Fibroblast of skin of right biceps (primary cell): Measurements from ENCODE around the gene PCDHGB6.
"Not testable (repeated sequence)": the region's sequence is repeated elsewhere in the genome, so short reads cannot be mapped to it uniquely, and the experiment has no call there.

Experiments used
- DNase-seq: peaks from one replicate; pipeline ENCODE4 v3.0.0-alpha.2; 2013

Gene PCDHGB6

GRCh38 chr5:141419074-141419880 lies 11.5 kb downstream of the PCDHGB6 start:
- DNase-seq, result no peak

DNA sequence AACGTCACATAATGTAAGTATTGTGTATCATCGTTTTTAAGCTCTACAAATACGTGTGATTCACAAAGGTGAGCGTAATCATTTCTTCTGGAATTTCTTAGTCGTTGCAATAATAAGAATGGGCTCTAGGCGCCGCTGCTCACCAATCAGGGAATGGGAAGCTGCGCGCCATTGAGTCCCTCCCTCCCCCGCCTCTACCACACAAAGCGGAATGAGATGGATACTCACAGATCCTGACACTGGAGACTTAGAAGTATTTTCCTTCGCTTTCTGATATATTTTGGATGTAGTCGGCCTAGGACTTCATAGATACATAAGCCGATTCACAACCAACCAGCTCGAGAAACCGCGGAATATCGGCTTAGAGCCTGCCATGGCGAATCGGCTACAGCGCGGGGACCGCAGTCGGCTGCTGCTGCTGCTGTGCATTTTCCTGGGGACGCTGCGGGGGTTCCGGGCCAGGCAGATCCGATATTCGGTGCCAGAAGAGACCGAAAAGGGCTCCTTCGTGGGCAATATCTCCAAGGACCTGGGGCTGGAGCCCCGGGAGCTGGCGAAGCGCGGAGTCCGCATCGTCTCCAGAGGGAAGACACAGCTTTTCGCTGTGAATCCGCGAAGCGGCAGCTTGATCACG lies 13.2 kb downstream of the PCDHGB6 start, which contains the start of gene PCDHGA11:
PCDHGA11 (plus strand) TSS at position 197 of the 634 bp plus-strand sequence; CDS start at position 374, 177 bp downstream.
- DNase-seq, result peak; percentile 79

DNA sequence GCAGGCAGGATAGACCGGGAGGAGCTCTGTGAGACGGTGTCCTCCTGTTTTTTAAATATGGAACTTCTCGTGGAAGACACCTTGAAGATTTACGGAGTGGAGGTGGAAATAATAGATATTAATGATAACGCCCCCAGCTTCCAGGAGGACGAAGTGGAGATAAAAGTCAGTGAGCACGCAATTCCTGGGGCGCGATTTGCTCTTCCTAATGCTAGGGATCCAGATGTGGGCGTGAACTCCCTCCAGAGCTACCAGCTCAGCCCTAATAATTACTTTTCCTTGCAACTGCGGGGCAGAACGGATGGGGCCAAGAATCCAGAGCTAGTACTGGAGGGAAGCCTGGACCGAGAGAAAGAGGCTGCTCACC lies 13.7 kb downstream of the PCDHGB6 start:
- no peak for DNase-seq

DNA sequence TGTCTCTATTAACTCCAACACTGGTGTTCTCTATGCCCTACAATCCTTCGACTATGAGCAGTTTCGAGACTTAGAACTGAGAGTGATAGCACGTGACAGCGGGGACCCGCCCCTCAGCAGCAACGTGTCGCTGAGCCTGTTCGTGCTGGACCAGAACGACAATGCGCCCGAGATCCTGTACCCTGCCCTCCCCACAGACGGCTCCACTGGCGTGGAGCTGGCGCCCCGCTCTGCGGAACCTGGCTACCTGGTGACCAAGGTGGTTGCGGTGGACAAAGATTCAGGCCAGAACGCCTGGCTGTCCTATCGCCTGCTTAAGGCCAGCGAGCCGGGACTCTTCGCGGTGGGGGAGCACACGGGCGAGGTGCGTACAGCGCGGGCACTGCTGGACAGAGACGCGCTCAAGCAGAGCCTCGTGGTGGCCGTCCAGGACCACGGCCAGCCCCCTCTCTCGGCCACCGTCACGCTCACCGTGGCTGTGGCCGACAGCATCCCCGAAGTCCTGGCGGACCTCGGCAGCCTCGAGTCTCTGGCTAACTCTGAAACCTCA lies 15.0 kb downstream of the PCDHGB6 start:
- DNase-seq, result no peak

DNA sequence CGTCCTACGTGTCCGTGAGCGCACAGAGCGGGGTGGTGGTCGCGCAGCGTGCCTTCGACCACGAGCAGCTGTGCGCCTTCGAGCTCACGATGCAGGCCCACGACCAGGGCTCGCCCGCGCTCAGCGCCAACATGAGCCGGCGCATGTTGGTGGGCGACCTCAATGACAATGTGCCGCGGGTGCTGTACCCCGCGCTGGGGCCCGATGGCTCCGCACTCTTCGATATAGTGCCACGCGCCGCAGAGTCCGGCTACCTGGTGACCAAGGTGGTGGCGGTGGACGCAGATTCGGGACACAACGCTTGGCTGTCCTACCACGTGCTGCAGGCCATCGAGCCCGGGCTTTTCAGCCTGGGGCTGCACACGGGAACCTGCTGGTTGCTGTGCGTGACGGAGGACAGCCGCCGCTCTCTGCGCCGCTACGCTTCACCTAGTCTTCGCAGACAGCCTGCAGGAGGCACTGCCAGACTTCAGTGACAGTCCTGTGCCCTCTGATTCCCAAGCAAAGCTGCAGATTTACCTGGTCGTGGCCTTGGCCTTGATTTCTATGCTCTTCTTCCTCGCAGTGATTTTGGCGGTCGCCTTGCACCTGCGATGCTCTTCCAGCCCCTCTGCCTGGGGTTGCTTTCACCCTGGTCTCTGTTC lies 20.1 kb downstream of the PCDHGB6 start:
- no peak for DNase-seq

GRCh38 chr5:141430332-141431113 lies 22.7 kb downstream of the PCDHGB6 start, which contains the start of gene PCDHGA12:
TSS of gene PCDHGA12 (plus strand) at chr5:141430507. CDS start at chr5:141430760, 253 bp downstream.
- DNase-seq, result peak; percentile 95

GRCh38 chr5:141431286-141431685 lies 23.5 kb downstream of the PCDHGB6 start:
- DNase-seq, result peak; percentile 62

- not testable (repeated sequence) for DNase-seq
Observed at GRCh38 chr5:141432308-141432707, 24.5 kb downstream of the PCDHGB6 start.

DNA sequence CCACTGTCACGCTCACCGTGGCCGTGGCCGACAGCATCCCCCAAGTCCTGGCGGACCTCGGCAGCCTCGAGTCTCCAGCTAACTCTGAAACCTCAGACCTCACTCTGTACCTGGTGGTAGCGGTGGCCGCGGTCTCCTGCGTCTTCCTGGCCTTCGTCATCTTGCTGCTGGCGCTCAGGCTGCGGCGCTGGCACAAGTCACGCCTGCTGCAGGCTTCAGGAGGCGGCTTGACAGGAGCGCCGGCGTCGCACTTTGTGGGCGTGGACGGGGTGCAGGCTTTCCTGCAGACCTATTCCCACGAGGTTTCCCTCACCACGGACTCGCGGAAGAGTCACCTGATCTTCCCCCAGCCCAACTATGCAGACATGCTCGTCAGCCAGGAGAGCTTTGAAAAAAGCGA lies 24.9 kb downstream of the PCDHGB6 start:
- DNase-seq, result not testable (repeated sequence)

DNA sequence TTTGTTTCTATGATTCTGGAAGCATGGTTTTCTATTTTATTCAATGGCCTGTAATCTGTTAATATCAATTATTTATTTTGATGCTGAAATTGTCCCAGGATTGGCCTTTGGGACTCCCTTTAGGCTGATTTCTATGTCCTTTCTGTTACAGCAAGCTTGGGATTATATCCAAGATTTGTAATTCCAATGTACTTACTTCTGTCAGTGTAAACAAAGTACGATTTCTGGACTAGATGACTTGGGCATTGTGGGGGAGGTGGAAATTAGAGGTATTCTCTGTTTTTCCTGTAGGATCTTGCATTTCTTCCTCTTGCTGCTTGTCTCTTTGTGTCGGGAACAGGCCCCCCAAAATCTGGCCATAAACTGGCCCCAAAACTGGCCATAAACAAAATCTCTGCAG lies 26.2 kb downstream of the PCDHGB6 start:
- peak; percentile 29 for DNase-seq

GRCh38 chr5:141437221-141437620 lies 29.4 kb downstream of the PCDHGB6 start:
- peak; percentile 57 for DNase-seq

DNA sequence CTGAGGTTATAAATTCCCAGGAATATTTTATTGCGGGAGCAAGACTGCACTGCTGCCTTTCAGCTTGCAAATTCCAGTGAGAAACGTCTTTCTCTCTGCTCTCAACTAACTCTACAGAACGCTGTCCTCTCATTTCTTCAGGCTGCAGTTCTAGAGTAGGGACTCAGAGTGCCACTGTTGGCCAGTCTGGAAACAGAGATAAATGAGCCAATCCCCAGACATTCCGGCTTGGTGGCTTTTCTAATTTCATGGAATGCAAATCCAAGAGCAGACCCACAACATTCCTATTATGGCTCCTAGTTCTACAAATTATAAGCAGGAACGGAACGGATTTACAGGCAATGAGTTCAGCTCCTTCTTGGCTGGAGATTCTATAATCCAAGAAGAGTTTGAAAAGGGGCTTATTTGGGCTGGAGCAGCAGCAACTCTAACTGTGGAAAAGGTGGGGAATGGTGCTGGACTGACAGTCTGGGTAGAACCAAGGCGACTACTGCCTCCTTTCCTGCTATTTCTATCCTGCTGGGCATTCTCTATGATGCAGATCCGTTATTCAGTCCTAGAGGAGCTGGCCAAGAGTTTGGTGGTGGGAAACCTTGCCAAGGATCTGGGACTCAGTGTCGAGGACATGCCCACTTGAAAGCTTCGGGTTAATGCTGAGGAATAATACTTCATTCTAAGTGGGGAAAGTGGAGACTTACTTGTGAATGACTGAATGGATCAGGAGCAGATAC lies 31.8 kb downstream of the PCDHGB6 start:
- DNase-seq, result peak; percentile 55

DNA sequence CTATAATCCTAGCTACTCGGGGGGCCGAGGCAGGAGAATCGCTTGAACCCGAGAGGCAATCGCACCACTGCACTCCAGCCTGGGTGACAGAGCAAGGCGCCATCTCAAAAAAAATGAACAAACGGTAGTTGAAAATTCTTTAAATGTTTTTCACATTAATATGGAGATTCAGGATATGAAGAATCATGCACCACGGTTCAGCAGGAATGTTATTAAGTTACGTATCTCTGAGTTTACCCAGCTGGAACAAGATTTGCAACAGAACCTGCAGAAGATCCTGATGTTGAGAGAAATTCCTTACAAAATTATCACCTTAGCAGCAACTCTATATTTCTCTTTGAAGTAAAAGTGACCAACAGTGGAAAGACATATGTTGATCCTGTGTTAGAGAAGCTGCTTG lies 32.5 kb downstream of the PCDHGB6 start:
- DNase-seq, result no peak

GRCh38 chr5:141441571-141442170 lies 33.9 kb downstream of the PCDHGB6 start:
- DNase-seq, result no peak
